ENCODE results near the gene PRAMEF12. TPM values are rescaled to one million over a fixed set of nuclear protein-coding genes. Genes with fewer than 3 reads are reported as not detected.

PRAMEF12 gene
- polyA plus RNA-seq, 1 of the 3 experiments (the other 2 are of a cell fraction), result not detected

DNA sequence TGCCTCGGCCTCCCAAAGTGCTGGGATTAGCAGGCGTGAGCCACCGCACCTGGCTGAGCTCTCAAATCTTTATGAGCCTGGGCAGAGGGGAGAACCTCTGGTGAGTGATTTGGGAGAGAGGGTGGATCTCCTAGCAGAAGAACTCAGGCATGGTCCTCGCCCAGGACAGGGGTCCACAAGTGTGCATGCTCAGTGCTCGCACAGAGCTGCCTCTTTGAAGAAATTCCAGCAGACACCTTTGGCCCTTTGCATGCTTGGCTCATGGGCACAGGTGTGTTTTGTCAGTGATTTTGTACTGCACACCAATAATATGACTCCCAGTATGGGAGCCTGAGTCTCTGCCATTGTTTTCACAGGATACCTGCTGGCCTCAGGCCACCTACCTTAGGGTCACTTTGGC lies 11.8 kb upstream of the PRAMEF12 start:
- H3K4me2 ChIP-seq, result no peak overlapping the region
- no peaks in the 10 kb centered on the region for H4K20me1 ChIP-seq (ENCODE audit: insufficient read depth)
- no peak overlapping the region for H3K27ac ChIP-seq (ENCODE audit: low read depth in 2 of 2, low read length in 1 of 2)
- no peak overlapping the region for H3K4me3 ChIP-seq (ENCODE audit: low read depth in 2 of 2, low read length in 1 of 2)
- no peaks in the 10 kb centered on the region for H3K27me3 ChIP-seq (ENCODE audit: insufficient read depth)
- no peak overlapping the region for H3K9ac ChIP-seq
- H2AFZ ChIP-seq (ENCODE audit: low read depth), result no peak overlapping the region
- whole genome bisulfite sequencing (ENCODE audit: low lambda C conversion rate), result 37% methylated on average over 2 of the region's 5 CpGs
- no peaks in the 10 kb centered on the region for H3K79me2 ChIP-seq (ENCODE audit: insufficient read depth)
- no peak for TF ChIP-seq CHD2 (IDR thresholded peaks at IDR 0.05; ENCODE audit: low read length, partially characterized antibody)
- no peaks in the 10 kb centered on the region for H3K36me3 ChIP-seq (replicated peaks in 1 of 2; ENCODE audit: control insufficient read depth in 1 of 2, insufficient read depth in 2 of 2, low read length in 1 of 2)
- no peaks in the 10 kb centered on the region for H3F3A ChIP-seq (replicated peaks; ENCODE audit: insufficient read depth)
- no peaks in the 10 kb centered on the region for H3K4me1 ChIP-seq (ENCODE audit: control insufficient read depth in 1 of 2, insufficient read depth in 2 of 2, low read depth in 1 of 2, low read length in 1 of 2)
- H3K9me3 ChIP-seq, result no peaks in the 10 kb centered on the region
- ChIA-PET CTCF (no interaction called here), POLR2A (no interaction called here)
- H3K9me2 ChIP-seq, result no peaks in the 10 kb centered on the region
- DNase-seq, result no peak

DNA sequence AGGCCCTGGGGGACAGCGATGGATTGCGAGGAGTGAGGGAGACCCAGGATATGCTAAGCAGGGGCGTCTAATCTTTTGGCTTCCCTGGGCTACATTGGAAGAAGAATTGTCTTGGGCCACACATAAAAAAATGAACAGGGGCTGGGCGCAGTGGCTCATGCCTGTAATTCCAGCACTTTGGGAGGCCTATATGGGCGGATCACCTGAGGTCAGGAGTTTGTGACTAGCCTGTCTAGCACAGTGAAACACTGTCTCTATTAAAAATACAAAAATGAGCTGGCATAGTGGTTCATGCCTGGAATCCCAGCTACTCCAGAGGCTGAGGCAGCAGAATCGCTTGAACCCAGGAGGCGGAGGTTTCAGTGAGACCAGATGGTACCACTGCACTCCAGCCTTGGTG lies 10.8 kb upstream of the PRAMEF12 start:
- H3F3A ChIP-seq (replicated peaks; ENCODE audit: insufficient read depth), result no peaks in the 10 kb centered on the region
- no peaks in the 10 kb centered on the region for H3K36me3 ChIP-seq (replicated peaks in 1 of 2; ENCODE audit: control insufficient read depth in 1 of 2, insufficient read depth in 2 of 2, low read length in 1 of 2)
- H3K27ac ChIP-seq (ENCODE audit: low read depth in 2 of 2, low read length in 1 of 2), result no peak overlapping the region
- H3K79me2 ChIP-seq (ENCODE audit: insufficient read depth), result no peaks in the 10 kb centered on the region
- H3K9me3 ChIP-seq, result no peaks in the 10 kb centered on the region
- DNase-seq, result no peak
- no peak overlapping the region for H3K4me2 ChIP-seq
- ChIA-PET POLR2A (no interaction called here), CTCF (no interaction called here)
- H3K27me3 ChIP-seq (ENCODE audit: insufficient read depth), result no peaks in the 10 kb centered on the region
- no peak overlapping the region for H2AFZ ChIP-seq (ENCODE audit: low read depth)
- TF ChIP-seq, protein P1, sequence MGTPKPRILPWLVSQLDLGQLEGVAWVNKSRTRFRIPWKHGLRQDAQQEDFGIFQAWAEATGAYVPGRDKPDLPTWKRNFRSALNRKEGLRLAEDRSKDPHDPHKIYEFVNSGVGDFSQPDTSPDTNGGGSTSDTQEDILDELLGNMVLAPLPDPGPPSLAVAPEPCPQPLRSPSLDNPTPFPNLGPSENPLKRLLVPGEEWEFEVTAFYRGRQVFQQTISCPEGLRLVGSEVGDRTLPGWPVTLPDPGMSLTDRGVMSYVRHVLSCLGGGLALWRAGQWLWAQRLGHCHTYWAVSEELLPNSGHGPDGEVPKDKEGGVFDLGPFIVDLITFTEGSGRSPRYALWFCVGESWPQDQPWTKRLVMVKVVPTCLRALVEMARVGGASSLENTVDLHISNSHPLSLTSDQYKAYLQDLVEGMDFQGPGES (IDR thresholded peaks at IDR 0.05; ENCODE audit: low read depth, low read length), result no peak
- no peak for TF ChIP-seq TCF12 (IDR thresholded peaks at IDR 0.05)
- no peak for TF ChIP-seq JUND (IDR thresholded peaks at IDR 0.05)
- no peaks in the 10 kb centered on the region for H4K20me1 ChIP-seq (ENCODE audit: insufficient read depth)
- H3K4me3 ChIP-seq (ENCODE audit: low read depth in 2 of 2, low read length in 1 of 2), result no peak overlapping the region
- no peaks in the 10 kb centered on the region for H3K9me2 ChIP-seq
- H3K9ac ChIP-seq, result no peak overlapping the region
- WGBS (ENCODE audit: low lambda C conversion rate), result 25% methylated on average over 7 of the region's 7 CpGs
- H3K4me1 ChIP-seq (ENCODE audit: control insufficient read depth in 1 of 2, insufficient read depth in 2 of 2, low read depth in 1 of 2, low read length in 1 of 2), result no peaks in the 10 kb centered on the region

- 40% methylated on average over 4 of the region's 4 CpGs for WGBS (ENCODE audit: low lambda C conversion rate)
- H3K27me3 ChIP-seq (ENCODE audit: insufficient read depth), result no peaks in the 10 kb centered on the region
- H3K4me2 ChIP-seq, result no peak overlapping the region
- no peaks in the 10 kb centered on the region for H3K9me3 ChIP-seq
- H3K9me2 ChIP-seq, result no peaks in the 10 kb centered on the region
- H3K27ac ChIP-seq (ENCODE audit: low read depth in 2 of 2, low read length in 1 of 2), result no peak overlapping the region
- no peak overlapping the region for H2AFZ ChIP-seq (ENCODE audit: low read depth)
- H3F3A ChIP-seq (replicated peaks; ENCODE audit: insufficient read depth), result no peaks in the 10 kb centered on the region
- H3K79me2 ChIP-seq (ENCODE audit: insufficient read depth), result no peaks in the 10 kb centered on the region
- DNase-seq, result no peak
- H4K20me1 ChIP-seq (ENCODE audit: insufficient read depth), result no peaks in the 10 kb centered on the region
- H3K4me3 ChIP-seq (ENCODE audit: low read depth in 2 of 2, low read length in 1 of 2), result no peak overlapping the region
- POLR2A ChIA-PET, result no interaction called here
- no peaks in the 10 kb centered on the region for H3K36me3 ChIP-seq (replicated peaks in 1 of 2; ENCODE audit: control insufficient read depth in 1 of 2, insufficient read depth in 2 of 2, low read length in 1 of 2)
- CTCF ChIA-PET, result no interaction called here
- no peak overlapping the region for H3K9ac ChIP-seq
- no peaks in the 10 kb centered on the region for H3K4me1 ChIP-seq (ENCODE audit: control insufficient read depth in 1 of 2, insufficient read depth in 2 of 2, low read depth in 1 of 2, low read length in 1 of 2)
- TF ChIP-seq USF2 (IDR thresholded peaks at IDR 0.05; ENCODE audit: borderline replicate concordance, low read depth, low read length), result no peak
- no peak for TF ChIP-seq CTCF (IDR thresholded peaks at IDR 0.05)
- TF ChIP-seq RFX5 (IDR thresholded peaks at IDR 0.05; ENCODE audit: low read length), result no peak
- TF ChIP-seq SIN3A (IDR thresholded peaks at IDR 0.05; ENCODE audit: borderline replicate concordance, low read depth, low read length), result no peak
- TF ChIP-seq EZH2phosphoT487 (IDR thresholded peaks at IDR 0.05; ENCODE audit: borderline replicate concordance, low read depth), result no peak
- no peak for TF ChIP-seq NFIC (IDR thresholded peaks at IDR 0.05; ENCODE audit: borderline replicate concordance)
- no peak for TF ChIP-seq USF1 (IDR thresholded peaks at IDR 0.05; ENCODE audit: borderline replicate concordance, low read depth)
- no peak for TF ChIP-seq YY1 (IDR thresholded peaks at IDR 0.05; ENCODE audit: low read depth)
- no peak for TF ChIP-seq NRF1 (IDR thresholded peaks at IDR 0.05; ENCODE audit: low read depth, low read length)
- TF ChIP-seq RAD21 (IDR thresholded peaks at IDR 0.05; ENCODE audit: low read length), result no peak
- TF ChIP-seq MAX (IDR thresholded peaks at IDR 0.05; ENCODE audit: low read depth), result no peak
- TF ChIP-seq, protein P2, sequence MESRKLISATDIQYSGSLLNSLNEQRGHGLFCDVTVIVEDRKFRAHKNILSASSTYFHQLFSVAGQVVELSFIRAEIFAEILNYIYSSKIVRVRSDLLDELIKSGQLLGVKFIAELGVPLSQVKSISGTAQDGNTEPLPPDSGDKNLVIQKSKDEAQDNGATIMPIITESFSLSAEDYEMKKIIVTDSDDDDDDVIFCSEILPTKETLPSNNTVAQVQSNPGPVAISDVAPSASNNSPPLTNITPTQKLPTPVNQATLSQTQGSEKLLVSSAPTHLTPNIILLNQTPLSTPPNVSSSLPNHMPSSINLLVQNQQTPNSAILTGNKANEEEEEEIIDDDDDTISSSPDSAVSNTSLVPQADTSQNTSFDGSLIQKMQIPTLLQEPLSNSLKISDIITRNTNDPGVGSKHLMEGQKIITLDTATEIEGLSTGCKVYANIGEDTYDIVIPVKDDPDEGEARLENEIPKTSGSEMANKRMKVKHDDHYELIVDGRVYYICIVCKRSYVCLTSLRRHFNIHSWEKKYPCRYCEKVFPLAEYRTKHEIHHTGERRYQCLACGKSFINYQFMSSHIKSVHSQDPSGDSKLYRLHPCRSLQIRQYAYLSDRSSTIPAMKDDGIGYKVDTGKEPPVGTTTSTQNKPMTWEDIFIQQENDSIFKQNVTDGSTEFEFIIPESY (IDR thresholded peaks at IDR 0.05; ENCODE audit: borderline replicate concordance, low read depth), result no peak
These were observed 10.1 kb upstream of the PRAMEF12 start for GRCh38 chr1:12763479-12763878.

Data from SK-N-SH (cell line).